GM18867 (cell line): Measurements from ENCODE around the gene MSH3.
"Not testable (repeated sequence)": the region's sequence is repeated elsewhere in the genome, so short reads cannot be mapped to it uniquely, and the experiment has no call there.

Source experiments
- ATAC-seq: cut with Tn5 transposase; IDR thresholded peaks from one replicate; pipeline ENCODE4 v1.9.1; 2021; ENCODE audit warnings: mild to moderate bottlenecking, moderate library complexity; ENCODE audit not compliant: unreplicated experiment

MSH3 gene

GRCh38 chr5:80841026-80841797 lies 186.8 kb downstream of the MSH3 start:
- not testable (repeated sequence) for ATAC-seq

- not testable (repeated sequence) for ATAC-seq
Observed at GRCh38 chr5:80846422-80846821, 192.0 kb downstream of the MSH3 start.

GRCh38 chr5:80850168-80850567 lies 195.7 kb downstream of the MSH3 start:
- ATAC-seq = not testable (repeated sequence)

DNA sequence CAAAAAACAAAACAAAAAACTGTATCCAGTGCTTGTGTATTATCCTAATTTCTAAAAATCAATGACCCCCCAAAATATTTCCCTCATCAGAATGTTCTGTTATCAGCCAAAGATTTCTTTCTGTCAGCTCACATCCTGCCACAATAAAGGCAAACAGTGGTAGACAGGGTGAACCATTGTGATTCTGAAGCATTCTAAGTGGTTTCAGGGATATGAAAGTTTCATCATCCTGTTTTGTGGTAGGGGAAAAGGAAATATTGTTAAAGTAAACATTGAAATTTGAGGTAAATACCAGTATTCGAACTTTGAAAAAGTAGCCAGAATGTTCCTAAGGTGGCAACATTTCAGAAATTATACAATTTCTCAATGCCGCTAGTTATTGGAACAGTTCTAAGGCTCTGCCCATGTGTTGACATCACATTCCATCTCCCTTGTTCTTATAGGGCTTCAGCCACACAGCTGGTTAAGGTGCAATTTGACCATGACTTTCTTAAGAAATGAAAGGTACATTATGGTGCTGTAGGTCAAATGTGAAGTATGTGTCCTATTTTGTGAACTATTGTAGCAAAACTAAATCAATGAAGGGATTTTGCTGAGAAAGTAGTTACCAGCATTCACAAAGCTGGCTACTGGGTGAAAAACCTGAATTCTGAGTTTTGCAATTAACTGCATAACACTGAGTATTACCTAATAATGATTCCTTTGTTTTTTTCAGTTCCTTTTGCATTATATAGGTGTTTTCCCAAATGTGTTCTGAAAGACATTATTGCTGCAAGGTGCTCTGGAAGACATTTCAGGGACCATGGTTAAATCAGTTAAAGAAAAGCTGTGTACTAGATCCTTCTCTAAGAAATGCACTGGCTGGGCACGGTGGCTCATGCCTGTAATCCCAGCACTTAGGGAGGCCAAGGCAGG lies 198.1 kb downstream of the MSH3 start:
- no peak for ATAC-seq

DNA sequence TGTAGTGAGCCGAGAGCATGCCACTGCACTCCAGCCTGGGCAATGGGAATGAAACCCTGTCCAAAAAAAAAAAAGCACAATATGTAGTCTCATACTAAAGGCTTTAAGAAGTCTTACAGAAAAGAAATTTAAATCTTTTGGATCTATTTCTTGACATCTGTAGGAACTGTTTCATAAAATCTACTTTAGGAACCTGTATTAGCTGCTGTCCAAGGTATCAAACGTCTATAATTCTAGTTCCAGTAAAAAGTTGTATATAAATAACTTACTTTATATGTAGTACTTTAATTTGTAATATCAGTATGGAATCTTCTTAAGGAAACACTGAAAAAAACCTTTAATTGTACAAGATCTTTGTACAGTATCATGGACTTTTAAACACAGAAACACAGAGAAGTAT lies 199.0 kb downstream of the MSH3 start:
- no peak for ATAC-seq

GRCh38 chr5:80854583-80854982 lies 200.1 kb downstream of the MSH3 start:
- no peak for ATAC-seq

DNA sequence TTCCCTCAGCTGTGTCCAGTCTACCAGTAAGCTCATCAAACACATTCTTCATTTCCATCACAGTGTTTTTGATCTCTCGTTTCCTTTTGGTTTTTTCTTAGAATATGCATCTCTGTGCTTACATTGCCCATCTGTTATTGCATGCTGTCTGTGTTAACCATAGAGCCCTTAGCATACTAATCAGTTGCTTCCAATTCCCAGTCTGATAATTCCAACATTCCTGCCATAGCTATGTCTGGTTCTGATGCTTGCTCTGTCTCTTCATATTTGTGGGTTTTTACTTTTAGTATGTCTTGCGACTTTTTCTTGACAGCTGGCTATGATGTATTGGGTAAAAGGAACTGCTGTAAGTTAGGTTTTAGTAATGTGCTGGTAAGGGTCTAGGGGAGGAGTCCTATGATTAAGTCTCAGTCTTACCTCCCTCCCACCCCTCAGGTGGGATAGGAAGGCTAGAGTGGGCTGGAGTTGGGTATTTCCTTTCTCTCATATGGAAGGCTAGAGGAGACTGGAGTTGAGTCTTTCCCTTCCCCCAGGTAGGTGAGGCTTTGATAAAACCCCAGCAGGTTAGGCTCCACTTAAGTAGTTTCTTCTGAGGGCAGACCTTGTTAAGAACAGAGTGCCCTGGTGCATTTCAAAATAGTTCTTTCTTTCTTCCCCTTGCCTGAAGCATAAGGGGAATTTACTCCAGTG lies 206.6 kb downstream of the MSH3 start:
- ATAC-seq = no peak

GRCh38 chr5:80863708-80864107 lies 209.3 kb downstream of the MSH3 start:
- ATAC-seq = no peak

DNA sequence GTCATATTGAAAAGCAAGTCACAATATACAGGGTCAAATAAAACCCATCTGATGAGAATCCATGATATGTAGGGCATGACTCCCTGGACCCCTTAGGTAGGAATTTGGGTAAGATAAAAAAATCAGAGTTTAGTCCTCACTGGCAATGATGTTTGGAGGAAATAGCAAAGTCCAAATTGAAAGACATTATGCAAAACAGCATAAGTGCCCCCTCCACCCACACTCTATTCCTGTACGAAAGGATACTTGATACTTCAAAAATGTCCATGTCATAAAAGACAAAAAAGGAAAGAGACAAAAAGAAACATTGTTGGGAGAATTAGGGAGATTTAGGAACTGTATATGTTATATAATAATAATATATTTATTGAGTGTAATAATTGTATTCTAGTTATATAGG lies 209.7 kb downstream of the MSH3 start:
- no peak for ATAC-seq

- ATAC-seq = peak; percentile 52
Observed at GRCh38 chr5:80864706-80865435, 210.4 kb downstream of the MSH3 start.

DNA sequence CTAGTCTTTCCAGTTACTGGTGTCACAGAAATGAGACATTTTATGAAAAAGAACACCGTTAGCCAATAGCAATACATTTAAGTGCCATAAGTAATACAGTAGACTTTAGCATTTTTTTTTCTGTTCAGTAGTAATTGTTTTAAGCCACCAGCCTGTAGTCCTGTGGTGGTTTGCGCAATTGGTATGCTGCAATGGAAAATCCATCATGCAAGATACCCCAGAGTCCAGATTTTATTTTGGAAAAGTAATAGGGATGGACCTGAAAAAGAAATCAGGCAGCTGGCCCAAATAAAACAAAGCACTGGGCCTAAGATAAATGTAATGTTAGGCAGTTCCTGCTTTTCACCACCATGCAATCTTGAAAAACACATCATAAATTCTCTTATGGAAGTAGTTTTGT lies 211.1 kb downstream of the MSH3 start:
- no peak for ATAC-seq

DNA sequence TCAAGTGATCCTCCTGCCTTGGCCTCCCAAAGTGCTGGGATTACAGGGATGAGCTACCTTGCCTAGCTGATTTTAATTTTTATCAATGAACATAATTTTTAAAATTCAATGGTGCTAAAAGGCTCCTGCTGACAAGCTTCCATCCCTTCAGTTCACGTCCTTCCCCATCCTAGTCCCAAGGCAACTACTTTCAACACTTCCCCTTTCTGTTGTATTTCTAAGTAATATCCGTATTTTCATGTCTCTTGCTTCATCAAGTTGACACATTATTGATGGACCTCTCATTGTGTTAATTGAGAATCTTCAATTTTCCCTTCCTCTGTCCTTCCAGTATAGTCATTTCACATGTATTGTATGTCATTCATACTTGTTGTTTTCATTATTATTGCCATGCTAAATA lies 211.9 kb downstream of the MSH3 start:
- no peak for ATAC-seq

DNA sequence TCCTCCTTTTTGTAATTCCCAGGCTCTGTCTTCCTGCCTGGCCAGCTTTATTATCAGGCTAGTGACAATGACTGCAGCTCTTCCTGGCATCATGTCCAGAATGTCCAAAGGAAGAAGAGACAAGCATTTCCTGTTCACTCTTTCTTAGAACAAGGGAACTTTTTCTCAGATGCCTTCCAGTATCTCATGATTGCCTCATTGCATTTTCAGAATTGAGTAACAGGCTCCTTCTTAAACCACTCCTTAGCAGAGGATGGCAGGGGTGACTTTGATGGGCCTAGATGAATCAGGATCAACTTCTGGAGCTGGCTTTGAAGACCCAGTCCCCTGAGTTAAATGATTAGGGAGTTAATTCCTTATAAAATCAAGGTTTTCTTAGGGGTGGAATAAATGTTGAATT lies 212.8 kb downstream of the MSH3 start:
- no peak for ATAC-seq

GRCh38 chr5:80870442-80870841 lies 216.0 kb downstream of the MSH3 start:
- no peak for ATAC-seq

- no peak for ATAC-seq
Observed at GRCh38 chr5:80871541-80871961, 217.1 kb downstream of the MSH3 start.

DNA sequence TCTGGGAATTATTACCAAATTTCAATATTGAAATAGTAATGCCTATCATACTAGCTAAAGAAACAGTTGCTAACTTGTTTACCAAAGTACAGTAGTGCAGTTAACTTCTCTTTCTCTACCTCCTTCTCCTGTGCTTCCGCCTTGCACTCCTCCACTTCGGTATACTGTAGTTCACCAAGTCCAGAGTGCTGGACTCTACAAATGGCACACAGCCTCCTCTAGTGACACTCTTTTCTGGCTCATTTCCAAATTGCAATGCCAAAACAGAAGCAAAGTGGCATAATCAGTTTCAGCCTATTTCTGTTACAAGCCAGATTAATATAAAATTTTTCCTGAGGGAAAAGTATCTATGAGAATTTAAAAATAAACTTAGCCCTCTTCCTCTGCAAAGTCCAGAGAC lies 219.7 kb downstream of the MSH3 start:
- ATAC-seq = no peak

DNA sequence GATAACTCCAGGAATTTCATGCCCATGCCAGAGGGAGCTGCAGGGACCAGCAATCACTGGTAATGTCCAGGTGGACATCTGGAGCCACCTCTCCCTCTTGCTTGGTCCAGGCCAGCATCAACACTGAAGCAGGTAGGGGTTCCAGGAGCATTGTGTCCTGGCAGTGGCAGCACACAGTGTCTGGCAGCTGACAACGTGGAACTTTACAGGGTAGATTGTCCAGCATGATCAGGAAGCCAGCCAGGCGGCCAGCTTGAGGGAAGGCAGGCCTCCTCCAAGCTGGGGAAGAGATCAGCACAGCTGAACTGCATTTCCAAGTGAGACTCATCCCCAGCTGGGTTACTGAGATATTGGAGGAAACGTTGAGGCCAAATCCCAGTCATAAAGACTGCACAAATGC lies 223.1 kb downstream of the MSH3 start:
- ATAC-seq = no peak

GRCh38 chr5:80881726-80882125 lies 227.3 kb downstream of the MSH3 start:
- ATAC-seq = no peak

DNA sequence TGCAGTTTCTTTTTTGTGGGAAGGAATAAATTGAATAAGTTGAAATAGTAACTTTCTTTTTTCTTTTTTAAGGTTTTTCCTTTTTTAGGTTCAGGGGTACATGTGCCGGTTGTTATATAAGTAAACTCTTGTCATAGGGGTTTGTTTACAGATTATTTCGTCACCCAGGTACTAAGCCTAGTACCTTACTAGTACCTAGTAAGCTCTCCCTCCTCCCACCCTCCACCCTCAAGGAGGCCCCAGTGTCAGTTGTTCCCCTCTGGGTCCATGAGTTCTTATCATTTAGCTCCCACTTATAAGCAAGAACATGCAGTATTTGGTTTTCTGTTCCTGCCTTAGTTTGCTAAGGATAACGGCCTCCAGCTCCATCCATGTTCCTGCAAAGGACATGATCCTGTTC lies 228.9 kb downstream of the MSH3 start:
- not testable (repeated sequence) for ATAC-seq

- ATAC-seq = no peak
Observed at GRCh38 chr5:80884086-80884813, 229.8 kb downstream of the MSH3 start.
